Thyroid gland (tissue), 4 donors: ENCODE results near the gene HMCN2.

Experiments
- CTCF ChIP-seq, 6 experiments: fragments of 200-600 bp in 3 of 6; fragments of 450-650 bp in 3 of 6; sonication (generic) in 3 of 6; IDR thresholded peaks; one replicate each; pipeline ENCODE4 v1.5.1; 2016 to 2019; ENCODE audit warnings: antibody characterized with exemption in 6 of 6, mild to moderate bottlenecking in 2 of 6, inconsistent platforms in 1 of 6, moderate library complexity in 1 of 6
- POLR2A ChIP-seq, 2 donors: fragments of 450-650 bp; IDR thresholded peaks; one replicate each; pipeline ENCODE4 v1.6.1; 2017; ENCODE audit warnings: antibody characterized with exemption in 2 of 2, mild to moderate bottlenecking in 2 of 2, moderate library complexity in 1 of 2

GRCh38 chr9:130333041-130333711 lies 67.6 kb downstream of the HMCN2 start:
- no peak for TF ChIP-seq CTCF (IDR thresholded peaks at IDR 0.05)
- no peak for TF ChIP-seq POLR2A (IDR thresholded peaks at IDR 0.05)
